Measurements from ENCODE around the gene RBP2. TPM values are rescaled to one million over a fixed set of nuclear protein-coding genes. Genes with fewer than 3 reads are reported as not detected.

RBP2 gene
- total RNA-seq, 1 donor from 2014 or later, result 3.1 TPM

DNA sequence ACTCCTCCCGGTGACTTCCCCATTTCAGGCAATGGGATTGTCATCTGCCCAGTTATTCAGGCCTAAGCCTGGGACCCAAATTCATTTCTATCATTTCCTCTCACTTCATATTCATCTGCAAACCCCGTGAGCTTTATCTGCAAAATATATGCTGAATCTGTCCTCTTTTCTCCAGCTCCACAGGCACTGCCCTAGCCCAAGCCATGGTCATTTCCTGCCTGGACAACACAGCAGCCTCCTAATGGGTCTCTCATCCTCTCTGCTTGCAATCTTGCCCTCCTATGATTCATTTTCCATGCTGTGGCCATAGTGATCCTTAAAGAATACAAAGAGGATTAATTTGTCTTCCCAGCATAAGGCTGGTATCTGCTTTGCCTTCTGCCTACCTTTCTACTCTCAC, 6.1 kb downstream of the RBP2 start:
- H3K36me3 ChIP-seq, result no peaks in the 10 kb centered on the region
- DNase-seq (no peak), ATAC-seq (no peak)

DNA sequence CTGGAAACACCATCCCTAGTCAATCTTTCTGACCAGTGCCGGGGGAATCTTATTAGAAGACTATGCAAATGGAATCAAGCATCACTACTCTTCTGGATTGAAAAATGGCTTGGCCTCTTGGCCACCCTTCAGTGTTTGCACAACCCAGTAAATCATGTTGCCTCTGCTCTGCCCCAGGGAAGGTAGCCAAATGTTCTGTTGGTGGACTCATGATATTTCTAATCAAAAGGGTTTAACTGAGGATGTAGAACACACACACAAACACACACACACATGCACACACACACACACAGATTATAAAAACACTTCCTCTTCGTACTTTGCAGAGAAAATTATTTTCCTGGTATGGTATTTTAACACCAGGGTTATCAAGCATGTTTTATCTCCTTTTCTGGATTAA, 7.9 kb downstream of the RBP2 start:
- no peaks in the 10 kb centered on the region for H3K36me3 ChIP-seq
- no peak for ATAC-seq
- H3K27ac ChIP-seq, result no peak overlapping the region
- intact Hi-C loops (cut with DNase I), result no loop called here
- no peaks in the 10 kb centered on the region for H3K27me3 ChIP-seq (ENCODE audit: low read depth)
- H3K4me3 ChIP-seq, result no peak overlapping the region
- H3K9me3 ChIP-seq, result no peaks in the 10 kb centered on the region
- H3K4me1 ChIP-seq, result no peaks in the 10 kb centered on the region
- TF ChIP-seq, protein P1, sequence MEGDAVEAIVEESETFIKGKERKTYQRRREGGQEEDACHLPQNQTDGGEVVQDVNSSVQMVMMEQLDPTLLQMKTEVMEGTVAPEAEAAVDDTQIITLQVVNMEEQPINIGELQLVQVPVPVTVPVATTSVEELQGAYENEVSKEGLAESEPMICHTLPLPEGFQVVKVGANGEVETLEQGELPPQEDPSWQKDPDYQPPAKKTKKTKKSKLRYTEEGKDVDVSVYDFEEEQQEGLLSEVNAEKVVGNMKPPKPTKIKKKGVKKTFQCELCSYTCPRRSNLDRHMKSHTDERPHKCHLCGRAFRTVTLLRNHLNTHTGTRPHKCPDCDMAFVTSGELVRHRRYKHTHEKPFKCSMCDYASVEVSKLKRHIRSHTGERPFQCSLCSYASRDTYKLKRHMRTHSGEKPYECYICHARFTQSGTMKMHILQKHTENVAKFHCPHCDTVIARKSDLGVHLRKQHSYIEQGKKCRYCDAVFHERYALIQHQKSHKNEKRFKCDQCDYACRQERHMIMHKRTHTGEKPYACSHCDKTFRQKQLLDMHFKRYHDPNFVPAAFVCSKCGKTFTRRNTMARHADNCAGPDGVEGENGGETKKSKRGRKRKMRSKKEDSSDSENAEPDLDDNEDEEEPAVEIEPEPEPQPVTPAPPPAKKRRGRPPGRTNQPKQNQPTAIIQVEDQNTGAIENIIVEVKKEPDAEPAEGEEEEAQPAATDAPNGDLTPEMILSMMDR (IDR thresholded peaks at IDR 0.05), result no peak
- DNase-seq, result no peak

More for the DNA sequence above, 6.1 kb downstream of the RBP2 start:
- no peak overlapping the region for H3K27ac ChIP-seq
- H3K9me3 ChIP-seq, result no peaks in the 10 kb centered on the region
- intact Hi-C loops (cut with DNase I), result no loop called here
- H3K4me1 ChIP-seq, result no peaks in the 10 kb centered on the region
- H3K27me3 ChIP-seq (ENCODE audit: low read depth), result no peaks in the 10 kb centered on the region
- H3K4me3 ChIP-seq, result no peak overlapping the region
- TF ChIP-seq, protein P1 (IDR thresholded peaks at IDR 0.05), result no peak

DNA sequence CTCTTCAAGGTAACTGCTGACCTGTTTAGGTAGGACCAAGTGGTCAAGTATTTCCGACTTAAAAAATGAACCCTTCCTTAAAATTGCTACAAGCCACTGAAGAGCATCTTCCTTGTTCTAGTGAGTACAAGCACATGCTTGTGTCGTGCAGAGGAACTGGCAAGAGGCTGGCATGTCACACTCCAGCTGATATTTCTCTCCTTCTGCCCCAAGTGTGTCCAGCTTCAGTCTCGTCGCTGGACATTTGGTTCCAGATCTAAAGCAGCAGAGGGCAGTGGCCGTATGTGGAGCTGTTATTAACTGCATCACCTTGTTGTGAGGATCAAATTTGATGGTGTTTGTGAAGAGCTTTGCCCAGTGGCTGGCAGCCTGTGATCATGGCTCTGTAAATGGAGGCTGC, 10.0 kb downstream of the RBP2 start:
- Histone ChIP-seq H3K4me1 (no peaks in the 10 kb centered on the region), H3K27me3 (ENCODE audit: low read depth) (no peaks in the 10 kb centered on the region), H3K4me3 (no peak overlapping the region), H3K27ac (no peak overlapping the region), H3K9me3 (no peaks in the 10 kb centered on the region), H3K36me3 (no peaks in the 10 kb centered on the region)
- DNase-seq, result no peak
- no peak for ATAC-seq
- TF ChIP-seq, protein P1 (IDR thresholded peaks at IDR 0.05), result no peak
- intact Hi-C loops (cut with DNase I), result no loop called here

DNA sequence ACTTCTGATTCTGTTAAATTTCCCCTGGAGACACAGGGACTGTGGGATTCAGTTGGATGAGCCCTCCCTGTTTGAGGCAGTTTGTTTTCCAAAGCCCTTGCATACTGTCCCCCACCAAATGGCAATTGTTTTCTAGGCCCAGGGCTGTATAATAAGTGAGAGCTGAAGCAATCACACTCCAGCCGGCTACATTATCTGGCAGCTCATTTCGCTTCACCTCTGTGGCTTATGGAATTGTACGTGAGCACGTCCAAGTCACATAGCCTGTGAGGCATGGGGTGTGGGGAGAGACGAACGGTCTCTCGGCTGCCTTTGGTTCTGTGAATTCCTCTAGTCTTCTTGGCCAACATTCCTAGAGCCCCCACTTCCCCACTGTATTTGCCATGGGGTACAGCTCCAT, 10.7 kb downstream of the RBP2 start:
- intact Hi-C loops (cut with DNase I), result no loop called here
- DNase-seq (no peak), ATAC-seq (no peak)
- H3K9me3 ChIP-seq, result no peaks in the 10 kb centered on the region
- no peak overlapping the region for H3K27ac ChIP-seq
- no peaks in the 10 kb centered on the region for H3K4me1 ChIP-seq
- TF ChIP-seq, protein P1 (IDR thresholded peaks at IDR 0.05), result no peak
- no peaks in the 10 kb centered on the region for H3K27me3 ChIP-seq (ENCODE audit: low read depth)
- no peak overlapping the region for H3K4me3 ChIP-seq
- no peaks in the 10 kb centered on the region for H3K36me3 ChIP-seq

DNA sequence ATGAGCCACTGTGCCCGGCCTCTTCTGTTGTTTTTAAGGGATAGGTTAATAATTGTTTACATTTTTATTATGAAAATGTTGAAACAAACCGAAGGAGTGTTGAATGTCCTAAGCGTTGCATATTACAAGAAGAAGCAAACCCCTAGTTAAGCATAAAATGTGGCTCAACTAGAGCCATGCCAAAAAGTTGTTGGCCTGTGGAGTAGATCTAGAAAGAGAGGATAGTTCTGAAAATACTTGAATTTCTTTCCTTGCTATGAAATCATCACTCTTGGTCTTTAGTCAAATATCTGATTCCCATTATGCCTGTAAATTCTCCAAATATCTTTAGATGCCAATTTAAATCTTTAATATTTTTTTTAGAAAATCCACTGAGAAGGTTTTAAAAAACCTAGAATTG, 12.8 kb downstream of the RBP2 start:
- Histone ChIP-seq H3K4me3 (no peak overlapping the region), H3K36me3 (no peaks in the 10 kb centered on the region), H3K9me3 (no peaks in the 10 kb centered on the region), H3K27me3 (ENCODE audit: low read depth) (no peaks in the 10 kb centered on the region), H3K27ac (no peak overlapping the region), H3K4me1 (no peaks in the 10 kb centered on the region)
- TF ChIP-seq, protein P1 (IDR thresholded peaks at IDR 0.05), result no peak
- DNase-seq, result no peak
- no peak for ATAC-seq
- intact Hi-C loops (cut with DNase I), result no loop called here

DNA sequence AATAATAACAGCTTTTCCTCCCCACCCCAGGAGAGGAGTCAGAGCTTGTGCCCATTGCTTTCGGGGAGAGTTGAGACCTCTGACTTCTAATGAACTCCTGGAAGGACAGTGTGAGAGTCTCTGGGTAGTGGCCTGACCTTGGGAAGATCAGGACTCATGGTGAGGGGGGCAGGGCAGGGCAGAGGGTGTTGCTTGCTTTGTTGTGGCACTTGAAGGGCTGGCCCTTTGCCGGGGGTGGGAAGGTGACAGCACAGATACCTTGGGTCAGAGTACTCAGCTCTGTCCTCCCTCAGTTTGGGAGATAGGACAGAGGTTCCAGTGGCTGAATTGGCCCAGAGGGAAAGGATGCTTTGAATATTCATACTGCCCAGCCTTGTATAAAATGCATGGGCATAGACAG, 15.8 kb downstream of the RBP2 start:
- H3K27me3 ChIP-seq (ENCODE audit: low read depth), result no peaks in the 10 kb centered on the region
- H3K27ac ChIP-seq, result no peak overlapping the region
- DNase-seq (no peak), ATAC-seq (no peak)
- no peaks in the 10 kb centered on the region for H3K36me3 ChIP-seq
- H3K4me3 ChIP-seq, result no peak overlapping the region
- intact Hi-C loops (cut with DNase I), result no loop called here
- H3K9me3 ChIP-seq, result no peaks in the 10 kb centered on the region
- TF ChIP-seq, protein P1 (IDR thresholded peaks at IDR 0.05), result no peak
- no peaks in the 10 kb centered on the region for H3K4me1 ChIP-seq
